IMR-90 (cell line): ENCODE measurements around the gene FFAR2.

Experiments used
- BHLHE40 ChIP-seq: fragments of 150-350 bp; IDR thresholded peaks from 2 replicates; pipeline ENCODE4 v1.6.1; 2016; ENCODE audit warnings: mild to moderate bottlenecking, low read depth, low read length
- CEBPB ChIP-seq: IDR thresholded peaks from 2 replicates; pipeline ENCODE4 v1.6.1; 2012; ENCODE audit warnings: low read depth, low read length, improper control_type of control experiment
- CHD1 ChIP-seq: IDR thresholded peaks from 2 replicates; pipeline ENCODE4 v1.6.1; 2012; ENCODE audit warnings: low read depth, low read length, improper control_type of control experiment
- MAZ ChIP-seq: IDR thresholded peaks from 2 replicates; pipeline ENCODE4 v1.6.1; 2012; ENCODE audit warnings: low read depth, mild to moderate bottlenecking, low read length, improper control_type of control experiment, moderate library complexity, borderline replicate concordance
- MXI1 ChIP-seq: IDR thresholded peaks from 2 replicates; pipeline ENCODE4 v1.6.1; 2012; ENCODE audit warnings: low read depth, mild to moderate bottlenecking, low read length, moderate library complexity, borderline replicate concordance
- POLR2A ChIP-seq: IDR thresholded peaks from 2 replicates; pipeline ENCODE4 v1.6.1; 2012; ENCODE audit warnings: mild to moderate bottlenecking, low read depth, low read length
- RAD21 ChIP-seq: IDR thresholded peaks from 2 replicates; pipeline ENCODE4 v1.6.1; 2012; ENCODE audit warnings: low read length, improper control_type of control experiment
- RCOR1 ChIP-seq: IDR thresholded peaks from 2 replicates; pipeline ENCODE4 v1.6.1; 2012; ENCODE audit warnings: mild to moderate bottlenecking, low read length, improper control_type of control experiment; ENCODE audit not compliant: insufficient replicate concordance
- RFX5 ChIP-seq: IDR thresholded peaks from 2 replicates; pipeline ENCODE4 v1.8.0; 2012; ENCODE audit warnings: low read depth, mild to moderate bottlenecking, low read length, moderate library complexity
- SMC3 ChIP-seq: fragments of 150-350 bp; IDR thresholded peaks from 2 replicates; pipeline ENCODE4 v1.6.1; 2016; ENCODE audit warnings: low read depth, mild to moderate bottlenecking, antibody characterized with exemption, low read length, moderate library complexity
- TF ChIP-seq, protein P1 (sequence below): conservative IDR thresholded peaks from 2 replicates; pipeline ENCODE4 v1.5.1; 2012; ENCODE audit warnings: mild to moderate bottlenecking, low read depth, low read length, improper control_type of control experiment
- TF ChIP-seq, protein P2 (sequence below): fragments of 150-350 bp; IDR thresholded peaks from 2 replicates; pipeline ENCODE4 v1.6.1; 2017; ENCODE audit warnings: mild to moderate bottlenecking, antibody characterized with exemption, low read length, low read depth

DNA sequence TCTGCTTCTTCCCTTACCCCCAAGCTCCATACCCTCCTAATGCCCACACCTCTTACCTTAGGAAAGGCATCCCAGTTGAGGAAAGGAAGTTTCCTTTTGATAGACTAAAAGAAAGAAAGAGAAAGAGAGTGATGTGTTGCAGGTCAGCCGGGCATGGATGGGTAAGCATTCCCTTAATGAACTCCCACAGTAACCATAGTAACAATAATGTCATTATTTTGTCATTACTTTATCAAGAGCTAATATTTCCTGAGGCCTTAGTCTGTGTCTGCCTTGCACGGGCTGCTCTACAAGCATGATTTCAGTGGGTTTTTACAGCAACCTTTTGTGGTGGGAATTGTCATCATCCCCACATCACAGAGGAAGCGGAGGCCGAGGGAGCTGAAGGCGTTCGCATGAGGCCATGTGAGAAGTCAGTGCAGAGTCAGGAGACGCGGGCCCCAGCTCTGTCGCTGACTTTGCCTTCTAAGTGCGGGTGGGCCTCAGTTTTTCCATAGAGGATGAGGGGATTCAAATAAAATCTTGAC is 39.7 kb downstream of the FFAR2 start:
- TF ChIP-seq, protein P1, sequence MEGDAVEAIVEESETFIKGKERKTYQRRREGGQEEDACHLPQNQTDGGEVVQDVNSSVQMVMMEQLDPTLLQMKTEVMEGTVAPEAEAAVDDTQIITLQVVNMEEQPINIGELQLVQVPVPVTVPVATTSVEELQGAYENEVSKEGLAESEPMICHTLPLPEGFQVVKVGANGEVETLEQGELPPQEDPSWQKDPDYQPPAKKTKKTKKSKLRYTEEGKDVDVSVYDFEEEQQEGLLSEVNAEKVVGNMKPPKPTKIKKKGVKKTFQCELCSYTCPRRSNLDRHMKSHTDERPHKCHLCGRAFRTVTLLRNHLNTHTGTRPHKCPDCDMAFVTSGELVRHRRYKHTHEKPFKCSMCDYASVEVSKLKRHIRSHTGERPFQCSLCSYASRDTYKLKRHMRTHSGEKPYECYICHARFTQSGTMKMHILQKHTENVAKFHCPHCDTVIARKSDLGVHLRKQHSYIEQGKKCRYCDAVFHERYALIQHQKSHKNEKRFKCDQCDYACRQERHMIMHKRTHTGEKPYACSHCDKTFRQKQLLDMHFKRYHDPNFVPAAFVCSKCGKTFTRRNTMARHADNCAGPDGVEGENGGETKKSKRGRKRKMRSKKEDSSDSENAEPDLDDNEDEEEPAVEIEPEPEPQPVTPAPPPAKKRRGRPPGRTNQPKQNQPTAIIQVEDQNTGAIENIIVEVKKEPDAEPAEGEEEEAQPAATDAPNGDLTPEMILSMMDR: no peak
- TF ChIP-seq POLR2A (no peak), BHLHE40 (no peak), MXI1 (no peak), CEBPB (no peak), CHD1 (no peak), RAD21 (no peak), RFX5 (no peak), SMC3 (no peak), MAZ (no peak), RCOR1 (no peak)
- TF ChIP-seq, protein P2, sequence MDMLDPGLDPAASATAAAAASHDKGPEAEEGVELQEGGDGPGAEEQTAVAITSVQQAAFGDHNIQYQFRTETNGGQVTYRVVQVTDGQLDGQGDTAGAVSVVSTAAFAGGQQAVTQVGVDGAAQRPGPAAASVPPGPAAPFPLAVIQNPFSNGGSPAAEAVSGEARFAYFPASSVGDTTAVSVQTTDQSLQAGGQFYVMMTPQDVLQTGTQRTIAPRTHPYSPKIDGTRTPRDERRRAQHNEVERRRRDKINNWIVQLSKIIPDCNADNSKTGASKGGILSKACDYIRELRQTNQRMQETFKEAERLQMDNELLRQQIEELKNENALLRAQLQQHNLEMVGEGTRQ: no peak
